MCF 10A (cell line): ENCODE results near the gene IL34. TPM values are rescaled to one million over a fixed set of nuclear protein-coding genes. Genes with fewer than 3 reads are reported as not detected.

Experiments
- BruUV-seq: library from RNA; stranded (reverse); fragments of 400-500 nt; replicated peaks from 2 replicates; lab custom pipeline; 2021; lab: Mats Ljungman, UMichigan
- CTCF ChIA-PET: fragments of 300-600 bp; sonication (Branson Sonifier 250); formaldehyde crosslinking; extraction: SDS; loops from one replicate; lab custom pipeline; 2021; ENCODE audit warnings: antibody characterized with exemption, inconsistent platforms; lab: Yijun Ruan, JAX
- POLR2A ChIA-PET: fragments of 300-600, 350-650 bp; sonication (Branson Sonifier 250); formaldehyde crosslinking; extraction: SDS; loops from one replicate; lab custom pipeline; 2020; ENCODE audit warnings: antibody characterized with exemption, inconsistent platforms; lab: Yijun Ruan, JAX
- DNase-seq: peaks from one replicate; pipeline ENCODE4 v3.0.0-alpha.2; 2018; ENCODE audit not compliant: unreplicated experiment
- H3K27ac Mint-ChIP-seq: one replicate; pipeline ENCODE4 v1.8.0; 2022; ENCODE audit warnings: mild to moderate bottlenecking, low read depth, mixed read lengths; ENCODE audit not compliant: unreplicated experiment
- H3K27me3 Mint-ChIP-seq: one replicate; pipeline ENCODE4 v1.8.0; 2022; ENCODE audit warnings: mixed read lengths; ENCODE audit not compliant: insufficient read depth, unreplicated experiment
- H3K36me3 Mint-ChIP-seq: one replicate; pipeline ENCODE4 v1.8.0; 2022; ENCODE audit warnings: mild to moderate bottlenecking, moderate library complexity, mixed read lengths; ENCODE audit not compliant: insufficient read depth, unreplicated experiment
- H3K4me1 Mint-ChIP-seq: one replicate; pipeline ENCODE4 v1.8.0; 2022; ENCODE audit warnings: mixed read lengths; ENCODE audit not compliant: insufficient read depth, unreplicated experiment
- H3K4me3 Mint-ChIP-seq: one replicate; pipeline ENCODE4 v1.8.0; 2022; ENCODE audit warnings: mild to moderate bottlenecking, moderate library complexity, mixed read lengths; ENCODE audit not compliant: unreplicated experiment
- H3K9me3 Mint-ChIP-seq: one replicate; pipeline ENCODE4 v1.8.0; 2022; ENCODE audit warnings: mixed read lengths; ENCODE audit not compliant: unreplicated experiment
- CTCF ChIP-seq: fragments of 200-600 bp; IDR thresholded peaks from one replicate; pipeline ENCODE4 v1.8.0; 2022; ENCODE audit warnings: antibody characterized with exemption, mild to moderate bottlenecking; ENCODE audit not compliant: unreplicated experiment
- intact Hi-C: fragments of 100-400 bp; cut with micrococcal nuclease; formaldehyde crosslinking; loops from 2 replicates; pipeline ENCODE4 v1.14.1; 2022
- total RNA-seq: library from RNA; stranded (reverse); gene quantifications from 2 replicates; pipeline ENCODE4 v1.2.3, GENCODE V29; 2022

Gene IL34
- total RNA-seq, 1 experiment from 2014 or later: not detected

- H3K27ac Mint-ChIP-seq: peak overlapping the region; percentile 66
- TF ChIP-seq CTCF: no peak
- no peak for DNase-seq
- no peaks in the 10 kb centered on the region for H3K27me3 Mint-ChIP-seq
- POLR2A ChIA-PET: interaction anchor here (1.0 kb wide), 1 partner anchor 37 kb away, joined by 3 read pairs; no protein-coding TSS in a partner anchor
- H3K36me3 Mint-ChIP-seq: peaks cover 44% of the 10 kb centered on the region
- H3K4me1 Mint-ChIP-seq: peaks cover 5% of the 10 kb centered on the region
- no peaks in the 10 kb centered on the region for H3K9me3 Mint-ChIP-seq
- no TSS peak for BruUV-seq
- intact Hi-C loops: no loop called here
- CTCF ChIA-PET: interaction anchor here (0.6 to 10.5 kb wide), 5 partner anchors 31 to 97 kb away, joined by 3 to 121 read pairs (median 3); no protein-coding TSS in a partner anchor
- H3K4me3 Mint-ChIP-seq: no peak overlapping the region
Measured at GRCh38 chr16:70678898-70679670, 32.7 kb downstream of the IL34 start.

DNA sequence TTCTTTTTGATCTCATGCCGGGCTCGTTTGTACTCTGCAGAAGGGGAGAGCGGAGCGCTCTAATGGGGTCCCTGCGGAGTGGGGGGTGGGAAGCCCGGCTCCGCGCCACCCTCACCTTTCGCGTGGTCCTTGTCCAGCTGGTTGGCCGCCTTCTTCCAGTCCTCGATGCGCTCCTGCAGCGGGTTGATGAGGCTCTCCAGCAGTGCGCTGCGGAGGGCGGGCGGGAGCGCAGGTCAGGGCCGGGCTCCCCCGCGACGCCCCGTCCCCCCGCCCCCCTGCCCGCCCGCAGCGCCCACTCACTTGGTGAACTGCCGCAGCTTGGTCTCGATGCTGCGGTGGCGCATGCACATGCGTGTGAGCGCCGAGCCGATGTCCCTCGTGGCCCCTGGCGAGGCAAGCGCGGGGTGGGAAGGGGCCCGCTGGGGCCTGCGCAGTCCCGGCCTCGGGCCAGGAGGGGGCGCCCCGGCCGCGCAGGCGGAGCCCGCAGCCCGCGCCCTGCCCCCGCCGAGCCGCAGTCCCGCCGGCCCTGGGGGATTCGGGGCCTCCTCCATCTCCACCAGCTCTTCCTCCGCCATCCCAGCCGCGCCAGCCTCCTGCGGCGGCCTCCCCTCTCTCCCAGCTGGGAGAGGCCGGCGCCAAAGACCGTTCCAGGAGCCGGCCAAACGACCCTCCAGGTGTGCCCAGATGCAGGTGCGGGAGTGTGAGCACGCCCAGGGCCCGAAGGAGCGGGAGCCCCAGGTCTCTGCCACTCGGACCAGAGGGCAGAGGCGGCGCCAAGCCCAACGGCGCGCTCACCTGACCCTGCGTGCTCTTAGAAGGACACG is 33.5 kb downstream of the IL34 start:
- peak; percentile 30 for TF ChIP-seq CTCF
- DNase-seq: no peak
- intact Hi-C loops: no loop called here
- no peaks in the 10 kb centered on the region for H3K9me3 Mint-ChIP-seq
- H3K36me3 Mint-ChIP-seq: peaks cover 38% of the 10 kb centered on the region
- no peak overlapping the region for H3K4me3 Mint-ChIP-seq
- POLR2A ChIA-PET: interaction anchor here (1.0 kb wide), 1 partner anchor 36 kb away, joined by 3 read pairs; no protein-coding TSS in a partner anchor
- H3K27ac Mint-ChIP-seq: no peak overlapping the region
- CTCF ChIA-PET: interaction anchor here (0.5 to 10.5 kb wide), 3 partner anchors 90 to 913 kb away, joined by 3 to 121 read pairs (median 3); no protein-coding TSS in a partner anchor
- H3K4me1 Mint-ChIP-seq: peaks cover 5% of the 10 kb centered on the region
- H3K27me3 Mint-ChIP-seq: no peaks in the 10 kb centered on the region
- BruUV-seq: no TSS peak

DNA sequence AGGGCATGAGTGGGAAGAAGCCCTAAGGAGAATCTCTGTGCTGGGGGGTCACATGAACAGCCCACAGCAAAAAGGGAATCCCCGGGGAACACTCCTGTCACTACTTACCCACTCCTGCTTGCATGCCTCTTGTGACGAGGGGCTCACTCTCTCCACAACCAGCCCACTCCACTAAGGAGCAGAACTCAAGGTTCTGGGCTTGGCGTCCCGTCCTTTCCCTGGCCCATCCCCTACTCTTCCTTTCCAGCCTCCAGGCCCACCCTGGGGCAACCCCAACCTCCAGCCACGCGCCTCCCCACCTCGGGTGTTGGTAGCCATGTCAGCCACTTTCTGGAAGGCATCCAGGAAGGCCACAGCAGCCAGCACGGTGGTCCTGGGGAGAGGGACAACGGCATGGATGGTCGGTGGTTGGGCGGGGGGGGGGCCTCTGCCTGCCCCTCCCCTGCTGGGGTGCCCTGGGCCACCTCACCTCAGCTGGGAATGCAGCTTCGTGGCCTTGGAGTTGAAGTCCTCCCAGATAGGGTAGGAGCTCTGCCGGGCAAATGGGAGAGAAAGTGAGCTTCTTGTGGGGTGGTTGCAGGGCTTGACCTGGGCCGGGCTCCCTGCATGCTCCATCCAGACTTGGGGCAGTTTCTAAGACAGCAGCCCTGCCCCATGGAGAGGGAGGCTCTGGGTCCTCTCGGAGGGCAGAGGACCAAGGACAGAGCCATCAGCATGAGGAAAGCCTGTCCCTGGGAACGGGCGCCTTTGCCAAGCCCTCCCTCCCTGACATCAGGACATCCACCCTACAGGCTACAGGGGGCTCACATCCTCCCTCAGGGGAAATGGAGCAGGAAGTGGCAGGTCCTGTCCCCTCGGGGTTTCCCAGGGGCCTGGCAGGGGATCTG is 34.4 kb downstream of the IL34 start:
- Mint-ChIP-seq H3K4me1 (peaks cover 5% of the 10 kb centered on the region), H3K27me3 (no peaks in the 10 kb centered on the region), H3K9me3 (no peaks in the 10 kb centered on the region), H3K27ac (no peak overlapping the region), H3K4me3 (no peak overlapping the region), H3K36me3 (peaks cover 31% of the 10 kb centered on the region)
- POLR2A ChIA-PET: no interaction called here
- no peak for TF ChIP-seq CTCF
- intact Hi-C loops: no loop called here
- no TSS peak for BruUV-seq
- CTCF ChIA-PET: interaction anchor here (0.5 to 10.5 kb wide), 4 partner anchors 89 to 912 kb away, joined by 3 to 121 read pairs (median 4); no protein-coding TSS in a partner anchor
- no peak for DNase-seq
